Limb (tissue), 2 donors: Measurements from ENCODE around the gene DDX11.
"Not testable (repeated sequence)": the region's sequence is repeated elsewhere in the genome, so short reads cannot be mapped to it uniquely, and the experiment has no call there.

Source experiments
- DNase-seq, 2 donors: peaks; one replicate each; pipeline ENCODE4 v3.0.0-alpha.2; 2016; ENCODE audit errors: extremely low spot score in 2 of 2

Gene DDX11

DNA sequence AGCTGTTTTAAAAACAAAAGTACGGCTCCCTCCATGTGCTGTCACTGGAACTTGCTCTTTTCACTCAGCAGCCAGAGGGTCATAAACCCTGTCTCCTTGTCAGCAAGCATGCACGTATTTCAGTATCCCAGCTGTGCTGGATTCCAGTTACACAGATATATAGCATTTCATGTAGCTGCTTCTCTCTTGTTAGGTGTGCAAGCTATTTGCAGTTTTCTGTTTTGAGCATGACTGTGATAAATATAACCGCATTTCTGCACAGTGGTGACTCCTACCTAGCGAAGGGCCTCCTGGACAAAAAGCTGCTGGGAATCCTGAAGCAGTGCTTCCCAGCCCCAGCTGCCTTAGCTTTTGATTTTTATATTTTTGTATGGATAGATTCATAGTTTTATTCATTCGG is 24.7 kb downstream of the DDX11 start:
- DNase-seq = not testable (repeated sequence)

DNA sequence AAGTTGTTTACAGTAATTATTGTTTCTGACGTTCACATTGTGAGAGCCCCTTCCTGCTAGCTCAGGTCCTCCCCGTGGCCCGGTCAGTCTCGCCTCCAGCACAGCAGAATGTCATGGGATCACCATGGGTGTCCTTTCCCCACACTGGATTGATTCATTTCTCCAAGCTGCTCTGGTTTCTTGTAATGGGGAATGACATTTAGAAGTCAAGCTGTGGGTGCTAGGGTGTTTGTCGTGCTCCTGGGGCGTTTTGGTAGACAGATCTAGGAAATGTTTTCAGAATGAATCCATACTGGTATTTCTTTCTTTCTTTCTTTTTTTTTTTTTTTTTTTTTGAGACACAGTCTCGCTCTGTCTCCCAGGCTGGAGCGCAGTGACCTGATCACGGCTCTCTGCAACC is 25.1 kb downstream of the DDX11 start:
- not testable (repeated sequence) for DNase-seq

DNA sequence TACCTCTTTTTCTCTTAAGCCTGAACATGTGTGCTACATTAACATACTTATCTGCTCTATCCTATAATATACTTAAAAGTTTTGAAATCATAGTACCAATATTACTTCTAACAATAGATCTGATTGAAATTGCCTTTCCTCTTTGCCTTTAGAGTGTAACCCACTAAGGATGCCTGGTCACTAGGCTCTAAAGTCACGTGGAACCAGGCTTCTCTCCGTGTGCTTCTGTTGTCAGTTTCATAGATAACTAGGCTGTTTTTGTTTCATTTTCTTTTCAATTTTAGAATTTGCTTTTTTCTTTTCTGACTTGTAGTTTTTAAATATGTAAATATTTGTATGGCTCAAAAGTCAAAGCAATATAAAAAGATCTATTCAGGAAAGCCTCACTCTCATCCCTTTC is 25.8 kb downstream of the DDX11 start:
- not testable (repeated sequence) for DNase-seq

DNA sequence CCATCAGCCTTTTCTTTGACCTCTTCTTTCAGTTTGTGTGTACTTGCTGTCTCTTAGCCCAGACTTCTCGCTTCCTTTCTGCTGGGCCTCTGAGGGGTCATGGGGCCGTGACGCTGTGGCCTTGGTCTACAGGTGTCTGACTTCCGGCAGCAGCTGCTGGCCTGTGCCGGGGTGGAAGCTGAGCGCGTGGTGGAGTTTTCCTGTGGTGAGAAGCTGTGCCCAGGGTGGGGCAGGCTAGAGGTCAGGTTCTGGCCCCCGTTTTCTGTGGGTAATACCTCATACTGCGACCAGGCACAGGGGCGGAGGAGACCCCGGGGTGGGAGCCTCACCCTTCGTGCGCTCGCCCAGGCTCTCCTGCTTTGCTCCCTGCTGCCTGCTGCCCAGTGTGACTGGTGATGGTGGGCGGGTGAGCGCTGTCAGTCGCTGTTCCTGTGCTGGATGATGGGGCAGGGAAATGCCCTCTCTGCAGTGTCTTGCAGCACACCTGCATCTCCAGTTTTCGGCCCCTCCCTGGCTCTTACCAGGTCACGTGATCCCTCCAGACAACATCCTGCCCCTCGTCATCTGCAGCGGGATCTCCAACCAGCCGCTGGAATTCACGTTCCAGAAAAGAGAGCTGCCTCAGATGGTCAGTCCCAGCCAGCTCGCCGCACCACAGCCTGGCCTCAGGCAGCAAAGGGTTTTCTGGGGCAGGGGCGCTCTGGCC is 27.0 kb downstream of the DDX11 start:
- DNase-seq = not testable (repeated sequence)

DNA sequence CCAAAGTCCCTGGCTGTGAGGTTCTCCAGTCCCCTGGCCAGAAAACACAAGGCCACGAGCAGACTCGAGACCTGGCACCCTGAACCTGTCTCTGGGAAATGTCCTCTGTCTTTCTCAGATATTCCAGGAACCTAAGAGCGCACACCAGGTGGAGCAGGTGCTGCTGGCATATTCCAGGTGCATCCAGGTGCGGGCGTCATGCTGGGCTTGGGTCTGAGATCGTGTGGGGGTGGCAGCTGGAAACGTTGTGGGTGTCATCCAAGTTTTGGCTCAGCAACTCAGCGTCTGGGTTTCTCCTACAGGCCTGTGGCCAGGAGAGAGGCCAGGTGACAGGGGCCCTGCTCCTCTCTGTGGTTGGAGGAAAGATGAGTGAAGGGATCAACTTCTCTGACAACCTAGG is 28.5 kb downstream of the DDX11 start:
- DNase-seq = not testable (repeated sequence)

DNA sequence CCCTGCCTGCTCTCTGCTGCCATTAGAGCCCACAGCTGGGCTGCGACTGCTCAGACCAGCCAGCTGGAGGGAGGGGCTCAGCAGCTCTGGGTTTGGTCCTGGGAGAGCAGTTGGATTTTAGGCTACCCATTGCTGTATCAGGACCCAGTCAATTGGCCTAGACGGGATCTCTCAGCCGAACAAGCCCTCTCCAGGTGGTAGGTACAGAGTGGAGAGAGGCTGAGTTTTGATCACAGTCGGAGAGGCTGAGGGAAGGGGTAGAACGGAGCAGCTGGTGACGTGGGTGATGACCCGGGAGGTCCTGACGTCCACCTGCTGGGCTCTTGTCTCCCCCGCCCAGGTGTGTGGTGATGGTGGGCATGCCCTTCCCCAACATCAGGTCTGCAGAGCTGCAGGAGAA is 28.9 kb downstream of the DDX11 start:
- DNase-seq = not testable (repeated sequence)

DNA sequence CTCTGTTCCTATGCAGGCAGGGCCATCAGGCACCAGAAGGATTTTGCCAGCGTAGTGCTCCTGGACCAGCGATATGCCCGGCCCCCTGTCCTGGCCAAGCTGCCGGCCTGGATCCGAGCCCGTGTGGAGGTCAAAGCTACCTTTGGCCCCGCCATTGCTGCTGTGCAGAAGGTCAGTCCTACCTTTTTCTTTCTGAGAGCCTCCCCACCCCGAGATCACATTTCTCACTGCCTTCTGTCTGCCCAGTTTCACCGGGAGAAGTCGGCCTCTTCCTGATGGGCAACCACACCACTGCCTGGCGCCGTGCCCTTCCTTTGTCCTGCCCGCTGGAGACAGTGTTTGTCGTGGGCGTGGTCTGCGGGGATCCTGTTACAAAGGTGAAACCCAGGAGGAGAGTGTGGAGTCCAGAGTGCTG is 29.9 kb downstream of the DDX11 start:
- DNase-seq = not testable (repeated sequence)

DNA sequence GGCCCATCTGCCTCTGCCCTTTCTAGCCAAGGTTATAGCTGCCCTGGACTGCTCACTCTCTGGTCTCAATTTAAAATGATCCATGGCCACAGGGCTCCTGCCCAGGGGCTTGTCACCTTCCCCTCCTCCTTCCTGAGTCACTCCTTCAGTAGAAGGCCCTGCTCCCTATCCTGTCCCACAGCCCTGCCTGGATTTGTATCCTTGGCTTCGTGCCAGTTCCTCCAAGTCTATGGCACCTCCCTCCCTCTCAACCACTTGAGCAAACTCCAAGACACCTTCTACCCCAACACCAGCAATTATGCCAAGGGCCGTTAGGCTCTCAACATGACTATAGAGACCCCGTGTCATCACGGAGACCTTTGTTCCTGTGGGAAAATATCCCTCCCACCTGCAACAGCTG is 30.6 kb downstream of the DDX11 start:
- not testable (repeated sequence) for DNase-seq

DNA sequence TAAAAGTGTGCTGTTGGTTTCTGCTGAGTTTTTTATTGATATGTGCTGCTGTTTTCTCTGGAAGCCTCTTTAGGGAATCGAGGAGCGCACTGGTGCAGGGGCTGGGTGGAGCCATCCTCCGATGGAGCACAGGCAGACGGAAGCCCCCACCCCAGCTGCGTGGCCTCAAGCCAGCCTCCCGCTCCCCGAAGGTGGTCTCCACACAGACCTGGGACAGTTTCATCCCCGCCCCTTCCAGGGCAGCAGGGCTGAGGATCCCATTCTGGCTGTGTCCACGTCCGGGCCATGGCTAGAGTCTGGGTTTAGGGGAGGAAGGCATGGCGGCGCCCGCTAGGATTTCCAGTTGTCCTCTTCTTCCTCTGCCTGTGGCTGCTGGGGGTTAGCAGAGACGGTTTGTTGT is 31.1 kb downstream of the DDX11 start:
- DNase-seq = not testable (repeated sequence)

DNA sequence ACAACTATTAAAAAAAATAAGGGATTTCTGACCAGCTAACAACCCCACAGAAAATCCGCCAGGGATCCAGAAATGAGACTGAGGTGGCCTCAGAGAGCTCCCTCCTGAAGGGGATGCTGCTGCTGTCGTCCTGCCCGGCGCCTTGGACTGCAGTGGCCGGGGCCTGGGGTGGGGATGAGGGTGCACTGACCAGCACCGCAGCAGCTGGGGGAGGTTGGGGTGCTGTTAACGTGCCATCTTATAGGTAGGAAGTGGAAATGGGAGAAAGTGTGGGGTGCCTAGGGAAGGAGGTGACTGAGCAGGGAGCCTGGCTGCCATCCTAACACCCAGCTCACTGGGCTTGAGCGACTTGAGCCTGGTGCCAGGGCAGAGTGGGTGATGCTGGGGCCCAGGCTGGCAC is 32.0 kb downstream of the DDX11 start:
- no peak for DNase-seq

DNA sequence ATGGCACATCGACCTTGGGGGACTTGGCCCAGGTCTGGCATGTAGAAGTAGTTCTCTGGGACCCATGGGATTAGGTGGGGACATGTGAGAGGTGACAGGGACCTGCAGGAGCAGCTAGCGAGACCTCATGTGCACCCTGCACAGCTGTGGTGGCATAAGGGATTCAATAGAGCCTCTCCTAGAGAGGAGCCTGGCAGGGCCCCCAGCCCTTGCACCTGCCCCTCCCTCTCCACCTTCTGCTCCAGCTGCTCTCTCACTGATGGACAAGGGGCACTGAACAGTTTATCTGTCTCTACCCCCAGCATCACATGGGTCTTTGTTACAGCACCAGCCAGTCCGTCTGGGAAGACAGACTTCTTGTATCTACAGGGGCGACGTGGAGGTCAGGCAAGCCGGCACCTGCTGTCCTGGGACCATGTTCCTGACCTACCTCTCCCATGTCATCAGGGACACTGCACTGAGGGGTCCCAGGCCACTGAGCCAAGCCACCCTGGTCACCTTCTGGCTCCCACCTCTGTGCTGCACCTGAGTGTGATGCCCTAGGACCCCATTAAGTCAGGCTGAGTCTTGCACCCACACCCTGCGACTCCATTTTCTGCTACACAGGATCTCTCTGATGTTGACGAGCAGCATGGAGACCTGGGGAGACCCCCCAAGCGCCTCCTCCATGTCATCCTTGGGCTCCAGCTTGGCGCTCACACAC is 32.6 kb downstream of the DDX11 start:
- DNase-seq = no peak

DNA sequence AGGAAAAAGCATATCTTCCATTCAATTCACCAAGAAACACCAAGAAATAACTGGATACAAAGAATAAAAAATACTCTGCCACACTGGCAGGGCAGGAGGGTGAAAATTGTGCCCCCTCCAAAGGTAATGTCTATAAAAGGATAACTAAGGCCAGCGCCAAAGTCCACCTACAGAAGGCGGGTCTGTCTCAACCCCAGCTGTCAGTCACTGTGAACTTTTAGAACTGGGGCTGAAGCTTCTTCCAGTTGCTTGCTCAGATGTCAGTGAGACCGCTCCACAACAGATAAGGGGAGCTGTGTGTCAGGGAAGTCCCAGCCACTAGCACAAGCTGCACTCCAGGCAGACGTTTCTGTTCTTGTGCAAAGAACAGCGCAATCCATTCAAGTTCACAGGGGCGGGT is 36.1 kb downstream of the DDX11 start:
- DNase-seq = not testable (repeated sequence)

DNA sequence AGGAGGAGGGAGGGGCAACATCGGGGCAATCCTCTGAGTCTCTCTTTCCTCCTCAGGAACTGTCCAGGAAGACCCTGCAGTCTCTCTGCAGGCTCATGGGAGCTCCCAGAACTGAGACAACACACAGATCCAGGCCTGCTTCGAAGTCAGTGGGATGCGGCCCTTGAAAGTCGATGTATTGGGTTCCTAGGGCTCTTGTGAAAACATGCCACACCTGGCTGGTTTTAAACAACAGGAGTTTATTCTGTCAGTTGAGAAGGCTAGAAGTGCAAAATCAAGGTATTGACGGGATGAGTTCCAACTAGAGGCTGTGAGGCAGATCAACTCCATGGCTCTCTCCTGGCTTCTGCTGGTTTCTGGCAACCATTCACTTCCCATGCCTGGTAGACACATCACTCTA is 36.6 kb downstream of the DDX11 start:
- DNase-seq = not testable (repeated sequence)

DNA sequence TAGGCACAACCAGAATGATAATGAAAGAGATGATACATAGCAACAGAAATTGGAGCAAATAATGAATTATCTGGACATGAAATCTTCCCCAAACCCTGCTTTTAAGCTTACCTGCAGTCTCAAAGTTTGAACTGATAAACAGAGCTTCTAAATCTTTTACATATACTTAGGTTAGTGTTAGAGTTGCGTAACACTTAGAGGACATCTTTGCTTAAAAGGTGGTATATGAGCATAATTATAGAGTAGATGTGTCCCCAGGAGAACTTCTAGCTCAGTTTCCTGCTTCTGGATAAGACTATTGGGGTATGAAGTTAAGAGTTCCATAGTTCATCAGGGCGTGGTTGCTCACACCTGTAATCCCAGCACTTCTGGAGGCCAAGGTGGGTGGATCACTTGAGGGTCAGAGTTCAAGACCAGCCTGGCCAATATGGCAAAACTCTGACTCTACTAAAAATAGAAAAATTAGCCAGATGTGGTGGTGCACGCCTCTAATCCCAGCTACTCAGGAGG is 41.5 kb downstream of the DDX11 start:
- DNase-seq = not testable (repeated sequence)

DNA sequence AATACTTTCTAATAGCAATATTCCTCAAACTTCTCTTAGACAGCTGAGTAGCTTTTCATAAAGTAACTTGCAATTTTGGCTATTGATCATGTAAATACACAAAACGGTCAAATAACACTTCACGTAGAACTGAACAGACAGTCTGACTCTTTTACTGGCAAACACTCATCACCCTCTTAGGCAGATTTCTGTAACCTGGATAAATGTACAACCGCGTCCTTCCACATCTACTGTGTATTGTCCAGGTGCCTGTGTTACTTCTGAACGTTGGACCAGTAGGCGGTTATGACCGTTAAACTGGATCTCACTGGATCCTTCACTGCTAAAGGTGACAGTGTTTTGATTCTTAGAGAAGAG is 43.2 kb downstream of the DDX11 start:
- not testable (repeated sequence) for DNase-seq

DNA sequence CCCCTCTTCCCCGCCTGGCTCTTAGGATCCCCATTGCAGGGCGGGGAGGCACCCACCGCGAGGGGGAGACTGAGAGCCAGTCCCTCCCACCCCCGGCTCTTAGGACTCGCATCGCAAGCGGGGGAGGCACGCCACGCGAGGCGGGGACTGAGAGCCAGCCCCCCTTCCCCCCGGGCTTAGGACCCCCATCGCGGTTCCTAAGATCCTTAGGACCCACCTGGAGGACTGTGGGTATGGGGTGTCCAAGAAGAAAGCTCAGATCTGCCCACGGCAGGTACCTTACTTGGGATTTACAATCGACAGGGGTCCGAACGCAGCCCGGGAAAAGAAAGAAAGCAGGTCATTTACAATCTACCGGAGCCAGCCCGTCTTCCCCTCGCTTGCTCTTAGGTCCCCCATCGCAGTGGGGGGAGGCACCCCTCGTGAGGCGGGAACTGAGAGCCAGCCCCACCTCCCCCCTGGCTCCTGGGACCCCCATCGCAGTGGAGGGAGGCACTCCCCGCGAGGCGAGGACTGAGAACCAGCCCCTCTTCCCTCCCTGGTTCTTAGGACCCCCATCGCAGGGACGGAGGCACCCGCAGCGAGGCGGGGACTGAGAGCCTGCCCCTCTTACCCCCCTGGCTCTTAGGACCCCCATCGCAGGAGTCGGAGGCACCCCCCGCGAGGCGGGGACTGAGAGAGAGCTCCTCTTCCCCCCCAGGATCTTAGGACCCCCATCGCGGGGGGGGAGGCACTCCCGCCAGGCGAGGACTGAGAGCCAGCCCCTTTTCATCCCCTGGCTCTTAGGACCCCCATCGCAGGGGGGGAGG is 43.7 kb downstream of the DDX11 start:
- DNase-seq = peak; percentile 11 to 75

DNA sequence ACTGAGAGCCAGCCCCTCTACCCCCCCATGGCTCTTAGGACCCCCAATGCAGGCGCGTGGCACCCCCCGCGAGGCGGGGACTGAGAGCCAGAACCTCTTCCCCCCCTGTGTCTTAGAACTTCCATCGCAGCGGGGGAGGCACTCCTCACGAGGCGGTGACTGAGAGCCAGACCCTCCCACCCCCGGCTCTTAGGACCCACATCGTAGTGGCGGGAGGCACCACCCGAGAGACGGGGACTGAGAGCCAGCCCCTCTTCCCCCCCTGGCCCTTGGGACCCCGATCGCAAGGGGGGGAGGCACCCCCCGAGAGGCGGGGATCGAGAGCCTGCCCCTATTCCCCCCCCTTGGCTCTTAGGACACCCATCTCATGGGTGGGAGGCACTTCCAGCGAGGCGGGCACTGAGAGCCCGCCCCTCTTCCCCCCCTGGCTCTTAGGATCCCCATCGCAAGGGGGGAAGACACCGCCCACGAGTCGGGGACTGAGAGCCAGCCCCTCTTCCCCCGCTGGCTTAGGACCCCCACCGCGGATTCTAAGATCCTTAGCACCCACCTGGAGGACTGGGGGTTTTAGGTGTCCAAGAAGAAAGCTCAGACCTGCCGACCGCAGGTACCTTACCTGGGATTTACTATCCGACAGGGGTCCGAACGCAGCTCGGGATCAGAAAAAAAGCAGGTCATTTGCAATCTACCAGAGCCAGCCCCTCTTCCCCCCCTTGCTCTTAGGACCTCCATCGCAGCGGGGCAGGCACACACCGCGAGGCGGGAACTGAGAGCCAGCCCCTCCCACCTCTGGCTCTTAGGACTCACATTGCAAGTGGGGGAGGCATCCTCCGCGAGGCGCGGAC is 44.9 kb downstream of the DDX11 start:
- DNase-seq = peak; percentile 12 to 69

DNA sequence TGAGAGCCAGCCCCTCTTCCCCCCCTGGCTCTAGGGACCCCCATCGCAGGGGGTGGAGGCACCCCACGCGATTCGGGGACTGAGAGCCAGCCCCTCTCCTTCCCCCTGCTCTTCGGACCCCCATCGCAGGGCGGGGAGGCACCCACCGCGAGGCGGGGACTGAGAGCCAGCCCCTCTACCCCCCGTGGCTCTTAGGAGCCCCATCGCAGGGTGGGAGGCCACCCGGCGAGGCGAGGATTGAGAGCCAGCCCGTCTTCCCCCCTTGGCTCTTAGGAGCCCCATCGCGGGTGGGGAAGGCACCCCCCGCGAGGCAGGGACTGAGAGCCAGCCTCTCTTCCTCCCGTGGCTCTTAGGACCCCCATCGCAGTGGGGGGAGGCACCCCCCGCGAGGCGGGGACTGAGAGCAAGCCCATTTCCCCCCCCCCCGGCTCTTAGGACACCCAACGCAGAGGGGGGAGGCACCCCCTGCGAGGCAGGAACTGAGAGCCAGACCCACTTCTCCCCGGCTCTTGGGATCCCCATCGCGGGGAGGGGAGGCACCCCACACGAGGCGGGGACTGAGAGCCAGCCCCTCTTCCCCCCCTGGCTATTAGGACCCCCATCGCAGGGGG is 45.6 kb downstream of the DDX11 start:
- no peak for DNase-seq

DNA sequence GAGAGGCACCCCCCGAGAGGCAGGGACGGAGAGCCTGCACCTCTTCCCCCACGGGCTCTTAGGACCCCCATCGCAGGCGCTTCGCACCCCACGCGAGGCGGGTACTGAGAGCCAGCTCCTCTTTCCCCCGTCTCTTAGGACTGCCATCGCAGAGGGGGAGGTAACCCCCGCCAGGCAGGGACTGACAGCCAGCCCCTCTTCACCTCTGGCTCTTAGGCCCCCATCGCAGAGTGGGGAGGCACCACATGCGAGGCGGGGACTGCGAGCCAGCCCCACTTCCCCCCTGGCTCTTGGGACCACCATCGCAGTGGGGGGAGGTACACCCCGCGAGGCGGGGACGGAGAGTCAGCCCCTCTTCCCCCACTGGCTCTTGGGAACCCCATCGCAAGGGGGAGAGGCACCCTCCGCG is 46.1 kb downstream of the DDX11 start:
- peak in 1 of 2 donors; percentile 48 for DNase-seq

DNA sequence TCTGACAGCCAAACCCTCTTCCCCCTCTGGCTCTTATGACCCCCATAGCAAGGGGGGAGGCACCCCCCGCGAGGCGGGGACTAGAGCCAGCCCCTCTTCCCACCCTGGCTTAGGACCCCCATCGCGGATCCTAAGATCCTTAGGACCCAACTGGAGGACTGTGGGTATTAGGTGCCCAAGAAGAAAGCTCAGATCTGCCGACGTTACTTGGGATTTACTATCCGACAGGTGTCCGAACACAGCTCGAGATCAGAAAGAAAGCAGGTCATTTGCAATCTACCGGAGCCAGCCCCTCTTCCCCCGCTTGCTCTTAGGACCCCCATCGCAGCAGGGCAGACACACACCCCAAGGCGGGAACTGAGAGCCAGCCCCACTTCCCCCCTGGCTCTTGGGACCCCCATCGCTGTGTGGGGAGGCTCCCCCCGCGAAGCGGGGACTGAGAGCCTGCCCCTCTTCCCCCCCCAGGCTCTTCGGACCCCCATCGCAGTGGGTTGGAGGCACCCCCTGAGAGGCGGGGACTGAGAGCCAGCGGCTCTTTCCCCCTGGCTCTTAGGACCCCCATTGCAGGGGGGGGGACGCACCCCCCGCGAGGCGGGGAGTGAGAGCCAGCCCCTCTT is 46.8 kb downstream of the DDX11 start:
- peak in 1 of 2 donors; percentile 39 for DNase-seq
